HepG2 (cell line): ENCODE measurements around the gene ARHGEF16. TPM values are rescaled to one million over a fixed set of nuclear protein-coding genes. Genes with fewer than 3 reads are reported as not detected.

ENCODE experiments used
- ERF ChIP-seq: IDR thresholded peaks from 2 replicates; pipeline ENCODE4 v1.6.1; 2018; ENCODE audit warnings: missing biosample characterization, missing genetic modification reagents
- IKZF4 ChIP-seq: sonication (generic); formaldehyde crosslinking; IDR thresholded peaks from 2 replicates; pipeline ENCODE4 v1.5.1; 2020; ENCODE audit warnings: borderline replicate concordance, mild to moderate bottlenecking, low read depth, missing genetic modification reagents; ENCODE audit errors: not compliant biosample characterization
- PAXIP1 ChIP-seq: sonication (generic); formaldehyde crosslinking; conservative IDR thresholded peaks from 2 replicates; pipeline ENCODE4 v1.4.0; 2020; ENCODE audit warnings: mild to moderate bottlenecking, missing genetic modification reagents, moderate library complexity
- PLRG1 ChIP-seq: fragments of 450-650 bp; conservative IDR thresholded peaks from 2 replicates; pipeline ENCODE4 v1.6.1; 2016
- SALL1 ChIP-seq: sonication (generic); formaldehyde crosslinking; IDR thresholded peaks from 2 replicates; pipeline ENCODE4 v1.8.0; 2022; ENCODE audit warnings: mild to moderate bottlenecking, missing genetic modification reagents
- SP2 ChIP-seq: sonication (generic); formaldehyde crosslinking; IDR thresholded peaks from 2 replicates; pipeline ENCODE4 v1.5.1; 2020; ENCODE audit warnings: mild to moderate bottlenecking, missing genetic modification reagents
- WIZ ChIP-seq: sonication (generic); formaldehyde crosslinking; IDR thresholded peaks from 2 replicates; pipeline ENCODE4 v1.5.1; 2020; ENCODE audit warnings: mild to moderate bottlenecking, missing genetic modification reagents
- ZNF281 ChIP-seq: sonication (generic); formaldehyde crosslinking; IDR thresholded peaks from 2 replicates; pipeline ENCODE4 v1.4.0; 2020; ENCODE audit warnings: missing genetic modification reagents, borderline replicate concordance
- ZNF326 ChIP-seq: sonication (generic); formaldehyde crosslinking; IDR thresholded peaks from 2 replicates; pipeline ENCODE4 v1.4.0; 2020; ENCODE audit warnings: missing genetic modification reagents, borderline replicate concordance
- ZNF383 ChIP-seq: sonication (generic); formaldehyde crosslinking; IDR thresholded peaks from 2 replicates; pipeline ENCODE4 v1.4.0; 2020; ENCODE audit warnings: missing genetic modification reagents, mild to moderate bottlenecking, borderline replicate concordance
- ZNF644 ChIP-seq: IDR thresholded peaks from 2 replicates; pipeline ENCODE4 v1.6.1; 2016; ENCODE audit warnings: low read depth
- ZNF646 ChIP-seq: sonication (generic); formaldehyde crosslinking; IDR thresholded peaks from 2 replicates; pipeline ENCODE4 v1.9.0; 2021; ENCODE audit warnings: mild to moderate bottlenecking, missing genetic modification reagents
- ZNF761 ChIP-seq: sonication (generic); formaldehyde crosslinking; conservative IDR thresholded peaks from 2 replicates; pipeline ENCODE4 v1.4.0; 2020; ENCODE audit warnings: mild to moderate bottlenecking, missing genetic modification reagents
- ZNF816 ChIP-seq: sonication (generic); formaldehyde crosslinking; IDR thresholded peaks from 2 replicates; pipeline ENCODE4 v1.8.0; 2022; ENCODE audit warnings: missing genetic modification reagents, mild to moderate bottlenecking, borderline replicate concordance
- polyA plus RNA-seq, 8 experiments: library from polyadenylated mRNA; depleted of rRNA in 3 of 8; stranded (reverse) in 7 of 8; unstranded in 1 of 8; fragments of >200 nt; fragmentation: Illumina TruSeq in 4 of 8; extraction: Trizol in 4 of 8; gene quantifications; 2 replicates each; pipeline versions ENCODE4 v1.2.1 to v1.2.3, GENCODE V29; 2011 to 2016; ENCODE audit warnings: low read depth in 4 of 8, missing spikeins in 1 of 8, mixed read lengths in 1 of 8; ENCODE audit not compliant: insufficient read depth in 1 of 8
- total RNA-seq, 5 experiments: library from RNA; depleted of rRNA; stranded (reverse); fragments of >200 nt; fragmentation: Illumina TruSeq; extraction: Trizol; gene quantifications; 2 replicates each; pipeline ENCODE4 v1.2.3, GENCODE V29; 2016; ENCODE audit warnings: low read depth in 1 of 5
- TF ChIP-seq, protein P1 (sequence below): sonication (generic); formaldehyde crosslinking; IDR thresholded peaks from 2 replicates; pipeline ENCODE4 v1.9.0; 2022; ENCODE audit warnings: low read depth, missing genetic modification reagents

ARHGEF16 gene
- total and polyA plus RNA-seq, 2 of the 13 experiments (the other 11 are each of a cell fraction or from before 2014, with no cell fraction given), result 20.3 to 39.9 TPM

- TF ChIP-seq PAXIP1 (CRISPR knock-in tag) (peak; percentile 43; the same call in 1 of the 2 replicates), ZNF383 (no peak), WIZ (CRISPR knock-in tag) (no peak), ZNF326 (CRISPR knock-in tag) (no peak), ZNF816 (CRISPR knock-in tag) (no peak), IKZF4 (peak; percentile 62), PLRG1 (no peak), ZNF646 (CRISPR knock-in tag) (no peak), ZNF644 (CRISPR knock-in tag) (no peak), ZNF281 (peak; percentile 16; the same call in 1 of the 2 replicates), ZNF761 (CRISPR knock-in tag) (no peak), ERF (CRISPR knock-in tag) (peak; percentile 57; the same call in 1 of the 2 replicates), SP2 (no peak), SALL1 (CRISPR knock-in tag) (peak; percentile 56)
- TF ChIP-seq, protein P1, sequence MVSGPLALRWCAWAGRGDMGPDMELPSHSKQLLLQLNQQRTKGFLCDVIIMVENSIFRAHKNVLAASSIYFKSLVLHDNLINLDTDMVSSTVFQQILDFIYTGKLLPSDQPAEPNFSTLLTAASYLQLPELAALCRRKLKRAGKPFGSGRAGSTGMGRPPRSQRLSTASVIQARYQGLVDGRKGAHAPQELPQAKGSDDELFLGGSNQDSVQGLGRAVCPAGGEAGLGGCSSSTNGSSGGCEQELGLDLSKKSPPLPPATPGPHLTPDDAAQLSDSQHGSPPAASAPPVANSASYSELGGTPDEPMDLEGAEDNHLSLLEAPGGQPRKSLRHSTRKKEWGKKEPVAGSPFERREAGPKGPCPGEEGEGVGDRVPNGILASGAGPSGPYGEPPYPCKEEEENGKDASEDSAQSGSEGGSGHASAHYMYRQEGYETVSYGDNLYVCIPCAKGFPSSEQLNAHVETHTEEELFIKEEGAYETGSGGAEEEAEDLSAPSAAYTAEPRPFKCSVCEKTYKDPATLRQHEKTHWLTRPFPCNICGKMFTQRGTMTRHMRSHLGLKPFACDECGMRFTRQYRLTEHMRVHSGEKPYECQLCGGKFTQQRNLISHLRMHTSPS, result no peak
Observed at GRCh38 chr1:3453203-3453761, 1.2 kb upstream of the ARHGEF16 start (continued).
